ENCODE measurements around the gene CCDC142. TPM values are rescaled to one million over a fixed set of nuclear protein-coding genes. Genes with fewer than 3 reads are reported as not detected.

CCDC142 gene
- total and polyA plus RNA-seq, 9 of the 15 experiments (the other 6 are each of a cell fraction or from before 2014, with no cell fraction given), result 0.55 to 11.7 (median 7.2) TPM

- TF ChIP-seq SFPQ (IDR thresholded peaks at IDR 0.05; ENCODE audit: low read depth, low read length), result no peak
- peak; percentile 89 for TF ChIP-seq ZC3H11A (IDR thresholded peaks at IDR 0.05; ENCODE audit: low read depth, low read length)
- TF ChIP-seq PCBP2 (IDR thresholded peaks at IDR 0.05; ENCODE audit: low read depth, low read length, poor library complexity, severe bottlenecking), result no peak
- TF ChIP-seq MYC (IDR thresholded peaks at IDR 0.05; ENCODE audit: low read depth, low read length), result peak; percentile 78
- TF ChIP-seq MYC (CRISPR knock-in tag; IDR thresholded peaks at IDR 0.05; ENCODE audit: borderline replicate concordance, low read depth), result peak; percentile 69; the same call in 1 of the 2 replicates
- peak; percentile 25 to 80; a peak in 2 of 4 replicates for TF ChIP-seq UBTF (IDR thresholded peaks at IDR 0.05; ENCODE audit: borderline replicate concordance in 1 of 2, low read depth in 2 of 2, low read length in 2 of 2)
- no peak for TF ChIP-seq KDM1A (IDR thresholded peaks at IDR 0.05)
- no peak for TF ChIP-seq ZNF134 (CRISPR knock-in tag; conservative IDR thresholded peaks at IDR 0.05)
- no peak for TF ChIP-seq RBM22 (IDR thresholded peaks at IDR 0.05; ENCODE audit: low read depth, low read length, poor library complexity, severe bottlenecking)
- no peak for TF ChIP-seq ZNF586 (CRISPR knock-in tag; conservative IDR thresholded peaks at IDR 0.05)
- TF ChIP-seq FOS (IDR thresholded peaks at IDR 0.05; ENCODE audit: extremely low read depth, insufficient read length), result no peak
- peak in 1 of 2 experiments; percentile 71; a peak in 2 of 4 replicates for TF ChIP-seq NONO (IDR thresholded peaks at IDR 0.05; ENCODE audit: low read depth in 2 of 2, low read length in 1 of 2)
- TF ChIP-seq SMARCC2 (IDR thresholded peaks at IDR 0.05; ENCODE audit: low read depth), result no peak
- TF ChIP-seq SMAD4 (CRISPR knock-in tag; conservative IDR thresholded peaks at IDR 0.05), result peak; percentile 72
- TF ChIP-seq KLF13 (tag; IDR thresholded peaks at IDR 0.05; ENCODE audit: borderline replicate concordance, low read depth), result peak; percentile 100
- peak; percentile 69 for TF ChIP-seq MEF2D (tag; conservative IDR thresholded peaks at IDR 0.05; ENCODE audit: low read depth)
- no peak for TF ChIP-seq HNRNPH1 (optimal IDR thresholded peaks at IDR 0.05; ENCODE audit: low read depth, low read length)
- peak; percentile 64 for TF ChIP-seq RBFOX2 (IDR thresholded peaks at IDR 0.05; ENCODE audit: low read depth, low read length)
These were observed 27.9 kb downstream of the CCDC142 start, which contains the start of gene INO80B (continued) for GRCh38 chr2:74454654-74455511.

All from K562 (cell line).